H1 (cell line): ENCODE measurements around the gene LMO2. TPM values are rescaled to one million over a fixed set of nuclear protein-coding genes. Genes with fewer than 3 reads are reported as not detected.

ENCODE experiments used
- GABPA ChIP-seq: IDR thresholded peaks from 2 replicates; pipeline ENCODE4 v1.6.1; 2011; ENCODE audit warnings: mild to moderate bottlenecking, low read length, moderate library complexity, borderline replicate concordance; ENCODE audit not compliant: insufficient read depth
- polyA plus RNA-seq, 7 experiments: library from polyadenylated mRNA; depleted of rRNA in 3 of 7; stranded (reverse) in 5 of 7; unstranded in 2 of 7; fragments of >200 nt in 5 of 7; fragments of 200-250 nt in 2 of 7; gene quantifications; 1 replicate in 5 of 7; 2 replicates in 1 of 7; 4 replicates in 1 of 7; pipeline versions ENCODE4 v1.2.1 to v1.2.3, GENCODE V29; 2011 to 2013; ENCODE audit warnings: missing spikeins in 2 of 7, mixed read lengths in 2 of 7
- total RNA-seq: library from RNA; stranded (reverse); fragmentation: NEBNext Ultra II Directional; extraction: Animal tissue kit (Norgen Biotek cat#: 25700); gene quantifications from 2 replicates; pipeline ENCODE4 v1.2.1, GENCODE V29; 2021

Gene LMO2
- total and polyA plus RNA-seq, 2 of the 8 experiments (the other 6 are each of a cell fraction or from before 2014, with no cell fraction given) = 1.6 to 2.7 TPM

GRCh38 chr11:33869481-33870422 is 22.1 kb downstream of the LMO2 start (continued):
- TF ChIP-seq GABPA = no peak
